ENCODE data around the gene ZNF100.

Gene ZNF100

DNA sequence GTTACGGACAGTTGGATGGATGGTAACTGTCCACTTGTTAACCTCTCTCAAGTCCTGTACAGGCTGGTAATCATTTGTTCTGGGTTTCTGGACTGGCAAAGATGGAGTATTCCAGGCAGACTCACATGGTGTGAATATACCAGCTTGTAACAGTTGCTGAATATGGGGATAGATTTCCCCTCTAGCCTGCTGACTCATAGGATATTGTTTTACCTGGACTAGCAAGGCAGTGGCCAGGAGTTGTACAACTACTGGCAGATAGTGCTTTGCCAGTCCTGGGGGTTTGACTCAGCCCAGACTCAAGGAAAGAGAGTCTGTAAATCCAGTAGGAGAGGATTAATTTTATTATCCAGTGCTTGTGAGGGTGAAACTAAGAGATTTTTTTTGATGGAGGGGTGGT, 74.0 kb downstream of the ZNF100 start:
- DNase-seq: no peak
- TF ChIP-seq, protein P1, sequence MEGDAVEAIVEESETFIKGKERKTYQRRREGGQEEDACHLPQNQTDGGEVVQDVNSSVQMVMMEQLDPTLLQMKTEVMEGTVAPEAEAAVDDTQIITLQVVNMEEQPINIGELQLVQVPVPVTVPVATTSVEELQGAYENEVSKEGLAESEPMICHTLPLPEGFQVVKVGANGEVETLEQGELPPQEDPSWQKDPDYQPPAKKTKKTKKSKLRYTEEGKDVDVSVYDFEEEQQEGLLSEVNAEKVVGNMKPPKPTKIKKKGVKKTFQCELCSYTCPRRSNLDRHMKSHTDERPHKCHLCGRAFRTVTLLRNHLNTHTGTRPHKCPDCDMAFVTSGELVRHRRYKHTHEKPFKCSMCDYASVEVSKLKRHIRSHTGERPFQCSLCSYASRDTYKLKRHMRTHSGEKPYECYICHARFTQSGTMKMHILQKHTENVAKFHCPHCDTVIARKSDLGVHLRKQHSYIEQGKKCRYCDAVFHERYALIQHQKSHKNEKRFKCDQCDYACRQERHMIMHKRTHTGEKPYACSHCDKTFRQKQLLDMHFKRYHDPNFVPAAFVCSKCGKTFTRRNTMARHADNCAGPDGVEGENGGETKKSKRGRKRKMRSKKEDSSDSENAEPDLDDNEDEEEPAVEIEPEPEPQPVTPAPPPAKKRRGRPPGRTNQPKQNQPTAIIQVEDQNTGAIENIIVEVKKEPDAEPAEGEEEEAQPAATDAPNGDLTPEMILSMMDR (IDR thresholded peaks at IDR 0.05; ENCODE audit: low read depth, low read length, missing control alignments): no peak
- Histone ChIP-seq H3K36me3 (replicated peaks) (no peaks in the 10 kb centered on the region), H3K4me3 (ENCODE audit: low read depth, low read length) (no peak overlapping the region), H3K27ac (no peak overlapping the region), H3K27me3 (replicated peaks) (no peaks in the 10 kb centered on the region)
- in situ Hi-C loops (cut with HindIII; ENCODE audit: low pct_ligation_motif_present, low sequenced_read_pairs): no loop called here

DNA sequence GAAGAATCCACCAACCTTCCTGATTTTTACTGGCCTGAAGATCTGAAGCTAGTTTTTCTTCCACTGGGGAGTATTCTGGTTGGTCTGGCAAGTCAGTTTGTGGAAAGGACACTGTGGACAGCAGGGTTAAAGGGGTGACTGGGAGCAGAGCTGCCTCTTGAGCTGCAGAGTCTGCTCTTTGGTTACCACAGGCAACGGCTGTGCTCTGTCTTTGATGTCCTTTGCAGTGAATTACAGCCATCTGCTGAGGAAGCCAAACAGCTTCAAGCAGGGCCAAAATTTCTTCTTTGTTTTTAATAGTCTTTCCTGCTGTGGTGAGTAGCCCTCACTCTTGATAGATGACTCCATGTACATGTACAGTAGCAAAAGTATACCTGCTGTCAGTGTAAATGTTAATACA, 75.7 kb downstream of the ZNF100 start:
- in situ Hi-C loops (cut with HindIII; ENCODE audit: low pct_ligation_motif_present, low sequenced_read_pairs): no loop called here
- no peak for DNase-seq
- no peaks in the 10 kb centered on the region for H3K36me3 ChIP-seq (replicated peaks)
- no peak overlapping the region for H3K4me3 ChIP-seq (ENCODE audit: low read depth, low read length)
- H3K27me3 ChIP-seq (replicated peaks): no peaks in the 10 kb centered on the region
- TF ChIP-seq, protein P1 (IDR thresholded peaks at IDR 0.05; ENCODE audit: low read depth, low read length, missing control alignments): no peak
- no peak overlapping the region for H3K27ac ChIP-seq

DNA sequence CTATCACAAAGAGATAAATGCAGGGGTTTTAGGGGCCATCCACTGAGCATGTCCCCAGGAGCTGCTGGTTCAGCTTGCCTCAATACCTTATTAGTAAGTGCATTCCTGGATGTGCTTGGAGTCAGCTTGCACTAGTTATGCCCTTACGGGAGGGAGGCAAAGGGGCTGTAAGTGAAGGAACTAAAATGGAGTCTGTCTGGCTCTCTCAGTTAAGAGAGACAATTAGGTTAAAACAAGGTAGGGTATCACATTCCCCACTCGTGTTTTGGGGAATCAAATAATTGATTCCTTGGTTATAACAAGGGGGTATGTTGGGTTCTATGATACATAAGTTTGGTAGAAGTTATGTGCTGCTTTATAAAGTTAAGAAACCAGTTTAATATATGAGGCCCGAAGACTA, 78.9 kb downstream of the ZNF100 start:
- Histone ChIP-seq H3K36me3 (replicated peaks) (no peaks in the 10 kb centered on the region), H3K4me3 (ENCODE audit: low read depth, low read length) (no peak overlapping the region), H3K27me3 (replicated peaks) (no peaks in the 10 kb centered on the region), H3K27ac (no peak overlapping the region)
- in situ Hi-C loops (cut with HindIII; ENCODE audit: low pct_ligation_motif_present, low sequenced_read_pairs): no loop called here
- no peak for DNase-seq
- TF ChIP-seq, protein P1 (IDR thresholded peaks at IDR 0.05; ENCODE audit: low read depth, low read length, missing control alignments): no peak

DNA sequence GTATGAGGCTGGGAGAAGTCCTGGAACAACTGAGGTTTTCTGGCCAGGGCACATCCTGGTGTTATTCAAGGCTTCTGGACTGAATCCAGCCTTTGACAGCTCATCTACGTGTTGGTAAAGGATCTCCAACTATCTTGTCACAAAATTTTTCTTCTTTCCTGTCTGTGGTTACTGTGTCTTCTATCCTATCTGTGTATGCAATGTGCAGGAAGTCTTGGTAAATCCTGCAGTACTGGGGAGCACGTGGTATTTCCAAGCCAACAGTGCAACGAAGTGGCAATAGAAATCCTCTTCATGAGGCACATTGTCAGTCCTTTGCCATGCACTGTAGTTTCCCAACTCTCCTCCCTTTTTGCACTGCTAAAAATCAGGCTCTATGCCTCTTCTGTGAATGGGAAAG, 86.7 kb downstream of the ZNF100 start:
- DNase-seq: no peak
- Histone ChIP-seq H3K27me3 (replicated peaks) (no peaks in the 10 kb centered on the region), H3K36me3 (replicated peaks) (no peaks in the 10 kb centered on the region), H3K4me3 (ENCODE audit: low read depth, low read length) (no peak overlapping the region), H3K27ac (no peak overlapping the region)
- TF ChIP-seq, protein P1 (IDR thresholded peaks at IDR 0.05; ENCODE audit: low read depth, low read length, missing control alignments): no peak
- in situ Hi-C loops (cut with HindIII; ENCODE audit: low pct_ligation_motif_present, low sequenced_read_pairs): no loop called here

DNA sequence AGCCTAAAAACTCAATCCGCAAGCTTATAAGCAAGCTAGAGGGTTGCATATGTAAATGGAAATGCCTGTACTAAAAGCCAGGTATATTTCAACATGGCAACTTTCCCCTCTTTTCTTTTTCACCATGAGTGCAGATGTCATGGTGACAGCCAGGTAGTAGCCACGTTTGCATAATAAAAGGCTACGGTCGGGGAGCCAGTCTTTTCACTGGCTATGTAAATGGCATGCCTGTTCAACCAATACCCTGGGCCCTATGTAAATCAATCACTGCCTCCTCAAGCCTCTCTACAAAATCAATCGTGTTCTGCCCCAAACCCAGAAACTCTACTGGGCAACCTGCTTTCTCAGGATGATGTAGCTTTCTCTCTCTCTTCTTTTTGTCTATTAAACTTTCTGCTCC, 87.4 kb downstream of the ZNF100 start:
- in situ Hi-C loops (cut with HindIII; ENCODE audit: low pct_ligation_motif_present, low sequenced_read_pairs): no loop called here
- Histone ChIP-seq H3K4me3 (ENCODE audit: low read depth, low read length) (no peak overlapping the region), H3K36me3 (replicated peaks) (no peaks in the 10 kb centered on the region), H3K27me3 (replicated peaks) (no peaks in the 10 kb centered on the region), H3K27ac (no peak overlapping the region)
- TF ChIP-seq, protein P1 (IDR thresholded peaks at IDR 0.05; ENCODE audit: low read depth, low read length, missing control alignments): no peak
- no peak for DNase-seq

DNA sequence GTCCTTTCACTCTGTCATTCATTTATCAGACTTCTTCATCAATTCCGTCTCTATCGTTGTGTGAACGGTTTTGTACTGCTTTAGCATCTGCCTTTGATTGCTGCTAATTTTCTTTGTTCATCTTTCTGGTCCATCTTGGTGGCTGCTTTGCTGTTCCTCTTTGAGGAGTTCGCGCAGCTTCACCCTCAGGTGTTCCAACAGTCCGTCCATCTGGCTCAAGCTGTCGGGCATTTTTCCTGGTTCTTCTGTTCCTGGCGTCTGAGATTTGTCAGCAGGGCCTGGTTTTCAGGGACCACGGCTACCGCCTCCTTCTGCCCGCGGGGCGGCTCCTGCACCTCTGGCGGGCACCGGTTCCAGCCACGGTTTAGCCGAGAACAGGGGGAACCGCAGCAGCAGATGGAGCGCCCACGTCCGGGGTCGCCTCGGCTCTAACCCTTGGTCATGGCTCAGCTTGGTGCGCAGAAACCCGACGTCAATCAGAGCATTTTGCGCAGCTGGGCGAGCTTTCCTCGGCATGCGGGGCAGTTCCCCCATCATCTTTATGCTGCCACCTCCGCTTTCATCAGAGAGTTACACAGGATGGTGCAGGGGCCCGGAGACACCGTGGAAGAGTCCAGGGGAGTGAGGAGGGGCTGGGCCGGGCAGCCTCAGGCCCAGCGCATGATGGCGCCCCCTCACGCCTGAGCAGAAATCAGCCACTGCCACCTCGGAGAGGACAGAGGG, 89.5 kb downstream of the ZNF100 start:
- in situ Hi-C loops (cut with HindIII; ENCODE audit: low pct_ligation_motif_present, low sequenced_read_pairs): no loop called here
- TF ChIP-seq, protein P1 (IDR thresholded peaks at IDR 0.05; ENCODE audit: low read depth, low read length, missing control alignments): no peak
- H3K27me3 ChIP-seq (replicated peaks): no peaks in the 10 kb centered on the region
- H3K4me3 ChIP-seq (ENCODE audit: low read depth, low read length): no peak overlapping the region
- H3K27ac ChIP-seq: no peak overlapping the region
- DNase-seq: no peak
- H3K36me3 ChIP-seq (replicated peaks): no peaks in the 10 kb centered on the region
